ENCODE measurements around the gene LRRFIP2. TPM values are rescaled to one million over a fixed set of nuclear protein-coding genes. Genes with fewer than 3 reads are reported as not detected.

Gene LRRFIP2
- total and polyA plus RNA-seq, 2 of the 8 experiments (the other 6 are each of a cell fraction or from before 2014, with no cell fraction given) = 8.8 to 25.6 TPM

- no peaks in the 10 kb centered on the region for H3K79me1 ChIP-seq (ENCODE audit: low read depth, low read length)
- no peak overlapping the region for H4K8ac ChIP-seq (ENCODE audit: extremely low read depth, insufficient read depth, low read length)
- DNase-seq (ENCODE audit: low read depth in 1 of 2, low spot score in 2 of 2) = no peak
- H3K27me3 ChIP-seq (replicated peaks in 1 of 4; ENCODE audit: control insufficient read depth in 3 of 4, extremely low read depth in 1 of 4, insufficient read depth in 3 of 4, low read length in 3 of 4) = no peaks in the 10 kb centered on the region; a peak in 1 of 7 replicates
- no peak overlapping the region for H2AK5ac ChIP-seq (ENCODE audit: low read depth, low read length)
- no peak overlapping the region for H2BK20ac ChIP-seq (ENCODE audit: low read length)
- no peaks in the 10 kb centered on the region for H3K36me3 ChIP-seq (ENCODE audit: control insufficient read depth in 2 of 4, insufficient read depth in 4 of 4, low read length in 3 of 4)
- no peak overlapping the region for H3K56ac ChIP-seq (replicated peaks; ENCODE audit: insufficient read length, low read depth, low read length)
- H4K5ac ChIP-seq (ENCODE audit: insufficient read length, low read depth, low read length) = no peak overlapping the region
- H3K4me3 ChIP-seq (ENCODE audit: extremely low read depth in 1 of 4, insufficient read depth in 2 of 4, low read depth in 3 of 4, low read length in 4 of 4) = no peak overlapping the region
- no peak overlapping the region for H4K91ac ChIP-seq (replicated peaks; ENCODE audit: insufficient read length, low read length)
- H4K20me1 ChIP-seq (replicated peaks in 1 of 2; ENCODE audit: control insufficient read depth in 1 of 2, insufficient read depth in 2 of 2, low read length in 2 of 2) = no peaks in the 10 kb centered on the region
- WGBS, 2 experiments (ENCODE audit: extremely low coverage in 1 of 2, insufficient coverage in 1 of 2, insufficient read length in 1 of 2, insufficient replicate concordance in 2 of 2, low coverage in 1 of 2, low lambda C conversion rate in 2 of 2, missing lambda C conversion rate in 1 of 2) = 100% methylated on average over 1 of the region's 1 CpG; no CpG with 5 or more reads in 1 of the 2 experiments
- no peak overlapping the region for H3K4ac ChIP-seq (replicated peaks; ENCODE audit: insufficient read length, low read depth, low read length)
- ChIA-PET CTCF (ENCODE audit: partially characterized antibody) (interaction anchor here (1.0 to 3.8 kb wide), 2 partner anchors 8 to 10 kb away, joined by 3 to 20 read pairs; no protein-coding TSS in a partner anchor), POLR2A (ENCODE audit: partially characterized antibody) (no interaction called here)
- no peak overlapping the region for H2BK15ac ChIP-seq (ENCODE audit: low read length)
- H2BK120ac ChIP-seq (replicated peaks; ENCODE audit: low read depth, low read length) = no peak overlapping the region
- H2BK5ac ChIP-seq (ENCODE audit: low read depth, low read length) = no peak overlapping the region
- H3K4me2 ChIP-seq (ENCODE audit: insufficient read depth in 1 of 2, low read depth in 2 of 2, low read length in 2 of 2) = no peak overlapping the region
- no peak overlapping the region for H3K18ac ChIP-seq (ENCODE audit: extremely low read depth, low read length)
- FAIRE-seq = no peak
- H2AFZ ChIP-seq (ENCODE audit: low read length) = no peak overlapping the region
- H3K27ac ChIP-seq (ENCODE audit: low read depth, low read length) = no peak overlapping the region
- no peak overlapping the region for H3K14ac ChIP-seq (ENCODE audit: insufficient read length)
- H3K9me3 ChIP-seq (ENCODE audit: insufficient read depth in 2 of 2, low read depth in 1 of 2, low read length in 1 of 2) = no peaks in the 10 kb centered on the region
- no peaks in the 10 kb centered on the region for H3K4me1 ChIP-seq (replicated peaks in 1 of 4; ENCODE audit: control insufficient read depth in 3 of 4, insufficient read depth in 4 of 4, low read length in 3 of 4)
- H3K23ac ChIP-seq (ENCODE audit: insufficient read length) = no peak overlapping the region
- no peaks in the 10 kb centered on the region for H3K79me2 ChIP-seq (ENCODE audit: control insufficient read depth in 1 of 2, insufficient read depth in 2 of 2, low read length in 2 of 2)
- no peak overlapping the region for H3K9ac ChIP-seq (replicated peaks in 1 of 4; ENCODE audit: extremely low read depth in 1 of 4, low read depth in 3 of 4, low read length in 3 of 4)
- H2BK12ac ChIP-seq (ENCODE audit: low read depth, low read length) = no peak overlapping the region
- no peaks in the 10 kb centered on the region for H3K23me2 ChIP-seq (ENCODE audit: low read depth, low read length)
- TF ChIP-seq SAP30 (IDR thresholded peaks at IDR 0.05; ENCODE audit: insufficient read depth, insufficient replicate concordance, low read length) = no peak
- no peak for TF ChIP-seq CBX5 (IDR thresholded peaks at IDR 0.05; ENCODE audit: low read depth, low read length)
- no peak for TF ChIP-seq SUZ12 (IDR thresholded peaks at IDR 0.05; ENCODE audit: low read length)
- TF ChIP-seq POU5F1 (IDR thresholded peaks at IDR 0.05; ENCODE audit: low read depth, low read length) = no peak
- no peak for TF ChIP-seq ZNF274 (IDR thresholded peaks at IDR 0.05; ENCODE audit: borderline replicate concordance, extremely low read depth, low read length)
- TF ChIP-seq MAFK (IDR thresholded peaks at IDR 0.05; ENCODE audit: low read depth, low read length) = no peak
- TF ChIP-seq ASH2L (IDR thresholded peaks at IDR 0.05; ENCODE audit: low read length) = no peak
- TF ChIP-seq ATF2 (IDR thresholded peaks at IDR 0.05; ENCODE audit: low read length) = no peak
- no peak for TF ChIP-seq TCF12 (IDR thresholded peaks at IDR 0.05; ENCODE audit: low read depth, low read length)
- no peak for TF ChIP-seq RFX5 (IDR thresholded peaks at IDR 0.05; ENCODE audit: borderline replicate concordance, low read depth, low read length)
- TF ChIP-seq FOSL1 (IDR thresholded peaks at IDR 0.05; ENCODE audit: insufficient read depth, low read depth, low read length) = no peak
- no peak for TF ChIP-seq EZH2 (IDR thresholded peaks at IDR 0.05; ENCODE audit: low read depth, low read length, severe bottlenecking)
- TF ChIP-seq CTBP2 (IDR thresholded peaks at IDR 0.05; ENCODE audit: borderline replicate concordance, insufficient read depth, insufficient read length, low read length) = no peak
Measured at GRCh38 chr3:37223576-37223975, 49.2 kb upstream of the LRRFIP2 start.
